Mucosa of rectum (tissue), 2 donors: ENCODE data around the gene HIVEP3.
"Not testable (repeated sequence)": the region's sequence is repeated elsewhere in the genome, so short reads cannot be mapped to it uniquely, and the experiment has no call there.

Source experiments
- H3K27ac ChIP-seq, 2 donors: one replicate each; pipeline ENCODE4 v1.7.0; 2013; ENCODE audit warnings: inconsistent platforms in 2 of 2, low read depth in 2 of 2, low read length in 2 of 2
- H3K27me3 ChIP-seq, 2 donors: one replicate each; pipeline ENCODE4 v1.7.0; 2013; ENCODE audit warnings: low read length in 2 of 2; ENCODE audit not compliant: control insufficient read depth in 2 of 2, insufficient read depth in 2 of 2
- H3K36me3 ChIP-seq, 2 donors: one replicate each; pipeline ENCODE4 v1.7.0; 2013; ENCODE audit warnings: low read length in 2 of 2; ENCODE audit not compliant: control insufficient read depth in 2 of 2, insufficient read depth in 2 of 2
- H3K4me1 ChIP-seq, 2 donors: one replicate each; pipeline ENCODE4 v1.7.0; 2013; ENCODE audit warnings: low read length in 2 of 2, mild to moderate bottlenecking in 1 of 2; ENCODE audit not compliant: control insufficient read depth in 2 of 2, insufficient read depth in 2 of 2
- H3K4me3 ChIP-seq, 2 donors: one replicate each; pipeline ENCODE4 v1.7.0; 2013; ENCODE audit warnings: low read length in 2 of 2
- H3K9ac ChIP-seq, 2 donors: one replicate each; pipeline ENCODE4 v1.7.0; 2013; ENCODE audit warnings: low read length in 2 of 2, low read depth in 1 of 2, mild to moderate bottlenecking in 1 of 2
- H3K9me3 ChIP-seq, 2 donors: one replicate each; pipeline ENCODE4 v1.7.0; 2013; ENCODE audit warnings: low read length in 2 of 2; ENCODE audit not compliant: control insufficient read depth in 2 of 2
- donor health status: healthy.
- donor health status: Normal muscosa, but diverticular disease.

Gene HIVEP3

DNA sequence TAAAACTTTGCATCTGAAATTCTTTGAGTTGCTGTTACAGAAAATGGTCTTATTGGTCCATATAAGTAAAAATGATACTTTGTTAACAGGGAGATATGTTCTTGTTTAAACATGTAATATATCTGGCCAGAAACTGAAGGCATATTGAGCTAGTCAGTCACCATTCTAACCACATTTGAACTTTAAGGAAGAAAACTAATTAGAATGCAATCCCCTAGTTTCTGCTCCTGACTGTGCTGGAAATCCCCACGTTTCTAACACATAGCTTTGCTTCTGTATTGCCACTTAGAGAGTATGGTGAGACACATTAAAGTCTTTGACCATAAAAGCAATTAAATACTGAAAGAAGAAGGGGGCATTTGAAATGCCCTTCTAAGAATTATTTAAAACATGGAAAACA lies 32.1 kb upstream of the HIVEP3 start:
- H3K4me1 ChIP-seq: no peaks in the 10 kb centered on the region
- H3K4me3 ChIP-seq: no peak overlapping the region
- H3K9me3 ChIP-seq: no peaks in the 10 kb centered on the region
- H3K27ac ChIP-seq: no peak overlapping the region
- no peaks in the 10 kb centered on the region for H3K36me3 ChIP-seq
- H3K9ac ChIP-seq: no peak overlapping the region
- H3K27me3 ChIP-seq: no peaks in the 10 kb centered on the region

DNA sequence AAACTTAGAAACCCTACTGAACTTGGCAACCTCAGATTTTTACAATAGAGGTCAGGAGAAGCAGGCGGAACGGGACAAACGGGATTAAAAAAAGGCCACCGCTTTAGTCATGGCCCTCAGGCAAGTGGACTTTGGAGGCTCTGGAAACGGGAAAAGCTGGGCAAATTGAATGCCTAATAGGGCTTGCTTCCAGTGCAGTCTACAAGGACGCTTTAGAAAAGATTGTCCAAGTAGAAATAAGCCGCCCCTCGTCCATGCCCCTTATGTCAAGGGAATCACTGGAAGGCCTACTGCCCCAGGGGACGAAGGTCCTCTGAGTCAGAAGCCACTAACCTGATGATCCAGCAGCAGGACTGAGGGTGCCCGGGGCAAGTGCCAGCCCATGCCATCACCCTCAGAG lies 27.2 kb upstream of the HIVEP3 start:
- H3K36me3 ChIP-seq, H3K27me3 ChIP-seq, H3K4me1 ChIP-seq, H3K27ac ChIP-seq, H3K9me3 ChIP-seq, H3K9ac ChIP-seq, H3K4me3 ChIP-seq: not testable (repeated sequence)

DNA sequence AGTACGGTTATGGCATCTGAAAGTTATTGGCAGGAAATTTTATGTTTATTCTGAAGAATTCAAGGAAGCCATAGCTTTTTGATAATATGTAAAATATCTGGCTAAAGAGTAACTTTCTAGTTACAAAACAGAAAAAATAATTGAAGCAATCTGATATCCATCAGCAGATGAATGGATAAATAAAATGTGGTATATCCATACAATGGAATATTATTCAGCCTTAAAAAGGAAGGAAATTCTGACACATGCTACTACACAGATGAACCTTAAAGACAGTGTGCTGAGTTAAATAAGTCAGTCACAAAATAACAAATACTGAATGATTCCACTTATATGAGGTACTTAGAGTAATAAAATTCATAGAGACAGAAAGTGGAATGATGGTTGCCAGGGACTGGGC lies 25.0 kb upstream of the HIVEP3 start:
- Histone ChIP-seq H3K36me3 (no peaks in the 10 kb centered on the region), H3K9me3 (peaks cover 0 to 4% of the 10 kb centered on the region in 2 donors), H3K27me3 (no peaks in the 10 kb centered on the region), H3K4me1 (no peaks in the 10 kb centered on the region), H3K4me3 (no peak overlapping the region), H3K9ac (no peak overlapping the region), H3K27ac (no peak overlapping the region)

DNA sequence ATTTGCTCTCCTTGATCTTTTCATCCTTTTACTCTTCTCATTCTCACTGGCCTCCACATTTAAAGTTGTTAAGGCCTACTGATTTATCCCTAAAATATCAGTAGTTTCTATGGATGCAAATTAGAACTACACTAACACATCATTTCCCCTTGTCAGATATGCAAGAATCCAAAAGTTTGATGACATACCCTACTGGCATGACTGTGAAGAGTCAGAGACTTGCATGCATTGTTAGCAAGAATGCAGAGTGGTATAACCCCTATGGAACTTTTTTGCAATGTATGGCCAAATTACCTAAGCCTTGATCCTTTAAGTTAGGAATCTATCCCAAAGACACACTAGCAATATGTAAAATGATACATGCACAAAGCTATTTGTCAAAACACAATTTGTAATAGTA lies 23.6 kb upstream of the HIVEP3 start:
- no peak overlapping the region for H3K27ac ChIP-seq
- peaks cover 0 to 4% of the 10 kb centered on the region in 2 donors for H3K9me3 ChIP-seq
- no peaks in the 10 kb centered on the region for H3K36me3 ChIP-seq
- no peak overlapping the region for H3K9ac ChIP-seq
- no peaks in the 10 kb centered on the region for H3K4me1 ChIP-seq
- H3K27me3 ChIP-seq: no peaks in the 10 kb centered on the region
- no peak overlapping the region for H3K4me3 ChIP-seq

DNA sequence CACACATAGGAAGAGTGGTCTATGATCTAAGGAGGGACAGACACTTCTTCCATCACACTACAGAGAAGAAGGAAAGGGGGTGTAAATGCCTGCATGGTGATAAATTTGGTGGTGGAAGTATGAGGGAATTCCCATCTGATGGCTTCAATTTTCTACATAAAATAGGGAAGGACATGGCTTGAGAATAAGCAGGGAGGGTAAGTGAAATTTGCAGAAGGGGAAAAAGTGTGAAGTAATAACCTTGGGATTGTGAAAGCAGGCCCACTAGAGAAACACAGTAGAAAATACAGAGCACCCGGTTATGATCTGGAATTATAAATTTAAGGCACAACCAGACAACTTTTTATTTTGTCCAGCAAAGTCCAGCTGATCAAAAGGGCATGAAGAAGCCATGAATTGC lies 22.7 kb upstream of the HIVEP3 start:
- no peaks in the 10 kb centered on the region for H3K4me1 ChIP-seq
- H3K36me3 ChIP-seq: no peaks in the 10 kb centered on the region
- H3K27ac ChIP-seq: no peak overlapping the region
- H3K9me3 ChIP-seq: peaks cover 0 to 4% of the 10 kb centered on the region in 2 donors
- H3K27me3 ChIP-seq: no peaks in the 10 kb centered on the region
- H3K4me3 ChIP-seq: no peak overlapping the region
- H3K9ac ChIP-seq: no peak overlapping the region

DNA sequence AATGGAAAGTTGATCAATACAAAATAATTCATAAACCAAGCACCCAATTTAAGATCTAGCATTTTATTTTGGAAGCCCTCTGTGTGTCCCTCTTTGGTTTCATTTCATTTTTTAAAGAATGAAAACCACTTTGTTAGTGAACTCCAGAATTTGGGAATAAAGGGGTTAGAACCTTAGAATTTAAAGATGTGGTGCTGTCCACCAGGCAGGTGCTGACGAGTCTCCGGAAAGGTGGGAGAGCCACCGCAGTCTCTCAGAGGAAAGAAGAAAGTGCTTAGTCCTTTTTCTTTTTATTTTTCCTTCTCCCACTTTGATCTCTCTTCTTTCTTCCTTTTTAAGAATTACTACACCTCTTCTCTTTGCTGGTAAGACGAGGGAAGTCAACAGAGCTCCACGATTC lies 20.5 kb upstream of the HIVEP3 start:
- Histone ChIP-seq H3K9ac (no peak overlapping the region), H3K27ac (no peak overlapping the region), H3K4me3 (no peak overlapping the region), H3K36me3 (no peaks in the 10 kb centered on the region), H3K4me1 (no peaks in the 10 kb centered on the region), H3K9me3 (peaks cover 0 to 4% of the 10 kb centered on the region in 2 donors), H3K27me3 (no peaks in the 10 kb centered on the region)

GRCh38 chr1:41936107-41936506 lies 17.4 kb upstream of the HIVEP3 start:
- Histone ChIP-seq H3K4me1 (no peaks in the 10 kb centered on the region), H3K4me3 (no peak overlapping the region), H3K9ac (no peak overlapping the region), H3K9me3 (no peaks in the 10 kb centered on the region), H3K27me3 (peaks cover 0 to 2% of the 10 kb centered on the region in 2 donors), H3K36me3 (no peaks in the 10 kb centered on the region), H3K27ac (no peak overlapping the region)

DNA sequence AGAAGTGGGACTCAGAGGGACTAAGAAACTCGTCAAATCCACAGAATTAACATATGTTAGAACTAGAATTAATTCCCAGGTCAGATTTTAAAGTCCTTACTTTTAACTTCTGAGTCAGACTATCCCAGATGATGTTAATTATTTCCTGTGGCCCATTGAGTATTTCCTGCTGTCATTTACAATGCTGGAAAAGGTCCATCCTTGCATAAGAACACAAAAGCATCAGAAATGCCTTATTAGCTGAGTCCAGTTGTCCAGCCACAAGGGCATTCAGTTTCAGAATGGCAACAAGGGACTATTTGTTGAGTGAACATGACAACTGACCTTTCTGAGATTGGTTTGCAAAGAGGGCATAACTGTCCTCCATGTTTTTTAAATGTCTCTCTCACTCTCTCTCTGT lies 16.5 kb upstream of the HIVEP3 start:
- Histone ChIP-seq H3K36me3 (no peaks in the 10 kb centered on the region), H3K4me3 (no peak overlapping the region), H3K27ac (no peak overlapping the region)

GRCh38 chr1:41933106-41933505 lies 14.4 kb upstream of the HIVEP3 start:
- H3K27ac ChIP-seq: no peak overlapping the region
- no peak overlapping the region for H3K4me3 ChIP-seq
- no peak overlapping the region for H3K9ac ChIP-seq
- H3K27me3 ChIP-seq: peaks cover 0 to 2% of the 10 kb centered on the region in 2 donors
- no peaks in the 10 kb centered on the region for H3K36me3 ChIP-seq
- H3K9me3 ChIP-seq: no peaks in the 10 kb centered on the region
- no peaks in the 10 kb centered on the region for H3K4me1 ChIP-seq

More for the DNA sequence above, 16.5 kb upstream of the HIVEP3 start:
- Histone ChIP-seq H3K9me3 (no peaks in the 10 kb centered on the region), H3K4me1 (no peaks in the 10 kb centered on the region), H3K9ac (no peak overlapping the region), H3K27me3 (peaks cover 0 to 2% of the 10 kb centered on the region in 2 donors)

GRCh38 chr1:41931578-41931977 lies 12.9 kb upstream of the HIVEP3 start:
- Histone ChIP-seq H3K27ac (no peak overlapping the region), H3K27me3 (peaks cover 0 to 2% of the 10 kb centered on the region in 2 donors), H3K4me1 (no peaks in the 10 kb centered on the region), H3K36me3 (no peaks in the 10 kb centered on the region), H3K4me3 (no peak overlapping the region), H3K9me3 (no peaks in the 10 kb centered on the region), H3K9ac (no peak overlapping the region)

DNA sequence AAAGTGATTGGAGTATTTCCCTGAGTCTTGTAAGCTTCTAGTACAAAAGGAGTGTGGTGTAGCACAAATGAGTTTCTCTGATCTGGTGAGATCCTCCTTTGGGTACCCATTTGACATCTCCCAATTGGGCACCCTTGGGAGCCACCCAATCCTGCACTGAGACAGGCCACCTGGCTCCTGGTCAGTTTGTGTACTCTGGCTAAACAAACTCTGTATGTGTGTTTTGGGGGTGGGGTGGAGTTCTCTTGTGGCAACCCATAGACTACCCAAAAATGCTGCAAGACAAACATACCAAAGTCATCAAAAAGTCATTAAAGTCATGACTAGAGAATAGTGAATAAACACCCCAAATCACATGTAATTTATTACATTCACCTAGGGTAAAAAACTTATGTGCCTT lies 8.4 kb upstream of the HIVEP3 start:
- no peak overlapping the region for H3K27ac ChIP-seq
- no peak overlapping the region for H3K9ac ChIP-seq
- no peaks in the 10 kb centered on the region for H3K4me1 ChIP-seq
- no peaks in the 10 kb centered on the region for H3K9me3 ChIP-seq
- no peak overlapping the region for H3K4me3 ChIP-seq
- H3K36me3 ChIP-seq: no peaks in the 10 kb centered on the region
- H3K27me3 ChIP-seq: no peaks in the 10 kb centered on the region
